Neuronal stem cell (in vitro differentiated cells): ENCODE results near the gene TMEM198.

Experiments used
- DNase-seq: peaks from one replicate; pipeline ENCODE4 v3.0.0-alpha.2; 2013; ENCODE audit warnings: low spot score
- H2AFZ ChIP-seq: one replicate; pipeline ENCODE4 v1.6.1; 2013; ENCODE audit warnings: mild to moderate bottlenecking, low read length, inconsistent platforms
- H2AK5ac ChIP-seq: 2 replicates; pipeline ENCODE4 v1.6.1; 2013; ENCODE audit warnings: low read depth, mild to moderate bottlenecking, inconsistent platforms, low read length, moderate library complexity, mixed read lengths
- H2BK120ac ChIP-seq: 2 replicates; pipeline ENCODE4 v1.6.1; 2013; ENCODE audit warnings: low read depth, mild to moderate bottlenecking, inconsistent platforms, low read length, moderate library complexity, mixed read lengths
- H2BK12ac ChIP-seq: one replicate; pipeline ENCODE4 v1.6.1; 2013; ENCODE audit warnings: low read length, inconsistent platforms
- H2BK15ac ChIP-seq: 2 replicates; pipeline ENCODE4 v1.6.1; 2013; ENCODE audit warnings: mild to moderate bottlenecking, low read length, inconsistent platforms, mixed read lengths
- H2BK5ac ChIP-seq: one replicate; pipeline ENCODE4 v1.6.1; 2013; ENCODE audit warnings: inconsistent platforms, mild to moderate bottlenecking, low read length, moderate library complexity
- H3K14ac ChIP-seq: one replicate; pipeline ENCODE4 v1.6.1; 2013; ENCODE audit warnings: low read length, inconsistent platforms
- H3K18ac ChIP-seq: 2 replicates; pipeline ENCODE4 v1.6.1; 2013; ENCODE audit warnings: low read length, inconsistent platforms
- H3K23ac ChIP-seq: 2 replicates; pipeline ENCODE4 v1.6.1; 2013; ENCODE audit warnings: low read depth, mild to moderate bottlenecking, mixed read lengths, low read length, inconsistent platforms; ENCODE audit not compliant: poor library complexity
- H3K27ac ChIP-seq: replicated peaks from 3 replicates; pipeline ENCODE4 v1.5.1; 2013; ENCODE audit warnings: low read length, inconsistent platforms
- H3K27me3 ChIP-seq, 3 experiments: 2 replicates each; pipeline ENCODE4 v1.6.1; 2013; ENCODE audit warnings: low read length in 3 of 3, mild to moderate bottlenecking in 2 of 3, inconsistent platforms in 1 of 3, low read depth in 1 of 3, mixed read lengths in 1 of 3, moderate library complexity in 1 of 3; ENCODE audit not compliant: control insufficient read depth in 3 of 3, insufficient read depth in 3 of 3
- H3K36me3 ChIP-seq, 2 donors: replicated peaks in 1 of 2; 2 replicates each; pipeline ENCODE4 v1.6.1; 2013; ENCODE audit warnings: low read length in 2 of 2; ENCODE audit not compliant: control insufficient read depth in 2 of 2, insufficient read depth in 2 of 2
- H3K4ac ChIP-seq: 2 replicates; pipeline ENCODE4 v1.6.1; 2013; ENCODE audit warnings: inconsistent platforms, mild to moderate bottlenecking, low read length, moderate library complexity
- H3K4me1 ChIP-seq, 2 donors: 1 replicate in 1 of 2; 2 replicates in 1 of 2; pipeline ENCODE4 v1.6.1; 2013; ENCODE audit warnings: low read length in 2 of 2, low read depth in 1 of 2; ENCODE audit not compliant: control insufficient read depth in 2 of 2, insufficient read depth in 1 of 2
- H3K4me2 ChIP-seq: one replicate; pipeline ENCODE4 v1.6.1; 2013; ENCODE audit warnings: mild to moderate bottlenecking, low read length, inconsistent platforms; ENCODE audit not compliant: insufficient read depth, poor library complexity, severe bottlenecking
- H3K4me3 ChIP-seq, 2 donors: 2 replicates each; pipeline ENCODE4 v1.5.1; 2013; ENCODE audit warnings: low read length in 2 of 2, mild to moderate bottlenecking in 2 of 2, inconsistent platforms in 1 of 2, moderate library complexity in 1 of 2
- H3K79me1 ChIP-seq: one replicate; pipeline ENCODE4 v1.6.1; 2013; ENCODE audit warnings: low read depth, mild to moderate bottlenecking, inconsistent platforms, low read length, moderate library complexity
- H3K9ac ChIP-seq: one replicate; pipeline ENCODE4 v1.6.1; 2013; ENCODE audit warnings: mild to moderate bottlenecking, low read depth, low read length, inconsistent platforms; ENCODE audit not compliant: poor library complexity
- H3K9me3 ChIP-seq, 2 donors: replicated peaks in 1 of 2; 2 replicates each; pipeline versions ENCODE3 to v1.6.1; 2013; ENCODE audit warnings: low read length in 2 of 2, mild to moderate bottlenecking in 2 of 2, inconsistent platforms in 1 of 2, low read depth in 1 of 2, mixed read lengths in 1 of 2, moderate library complexity in 1 of 2; ENCODE audit not compliant: control insufficient read depth in 2 of 2, insufficient read depth in 1 of 2
- H4K8ac ChIP-seq: one replicate; pipeline ENCODE4 v1.6.1; 2013; ENCODE audit warnings: low read depth, mild to moderate bottlenecking, inconsistent platforms, low read length, moderate library complexity
- H4K91ac ChIP-seq: one replicate; pipeline ENCODE4 v1.6.1; 2013; ENCODE audit warnings: low read length, low read depth, mild to moderate bottlenecking, inconsistent platforms; ENCODE audit not compliant: poor library complexity
- WGBS, 2 donors: extraction: QIAGEN DNeasy Blood & Tissue Kit; methylation state at CpG; one replicate each; pipeline ENCODE4 v1.1.7; 2013; ENCODE audit warnings: missing lambda C conversion rate in 2 of 2, mixed read lengths in 1 of 2; ENCODE audit not compliant: insufficient read length in 2 of 2, insufficient replicate concordance in 1 of 2; ENCODE audit errors: extremely low coverage in 2 of 2; 5-methylcytosine and 5-hydroxymethylcytosine counted together

Gene TMEM198

DNA sequence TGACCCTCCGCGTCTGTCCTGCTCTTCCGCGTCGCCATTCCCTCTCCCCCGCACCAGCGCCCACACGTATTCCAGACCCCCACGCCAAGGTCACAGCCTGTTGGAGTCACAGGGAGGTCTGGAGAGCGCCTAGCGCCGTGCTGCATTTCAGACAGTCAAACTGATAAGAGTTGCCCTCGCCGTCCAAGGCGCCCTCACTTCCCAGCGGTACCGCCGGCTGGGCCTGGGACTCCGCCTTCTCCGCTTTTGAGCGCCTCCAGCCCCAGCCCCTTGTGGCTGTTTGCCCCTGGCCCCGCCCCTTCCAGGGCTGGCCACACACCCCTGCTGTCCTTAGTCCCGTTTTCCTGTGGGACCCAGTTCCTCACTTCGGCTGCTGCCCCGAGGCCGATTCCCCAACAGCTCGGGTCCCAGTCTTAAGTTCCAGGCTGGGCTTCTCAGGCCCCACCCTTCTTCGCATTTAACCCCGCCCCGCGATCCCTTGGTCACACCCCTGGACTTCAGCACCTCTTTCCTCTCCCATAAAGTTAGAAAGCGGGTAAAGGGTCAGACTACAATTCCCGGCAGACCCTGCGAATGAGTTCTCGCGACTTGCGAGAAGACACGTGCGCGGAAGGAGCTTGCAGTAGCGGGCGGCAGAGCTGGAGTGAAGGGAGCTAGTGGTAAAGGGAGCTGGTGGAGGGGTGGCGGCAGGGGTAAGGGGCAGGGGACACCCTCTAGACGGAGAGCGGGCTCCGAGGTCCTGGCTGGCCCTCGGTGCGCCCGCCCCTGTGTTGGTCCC, 45.4 kb upstream of the TMEM198 start, which contains the start of gene GMPPA:
Gene GMPPA, plus strand, starts transcription at position 612 of the 778 bp plus-strand sequence. CDS start 1,085 bp downstream, outside the sequence.
- H2BK5ac ChIP-seq, result no peak within 1 kb of the TSS
- no peak within 1 kb of the TSS for H4K91ac ChIP-seq
- peaks cover 7 to 10% of the 10 kb centered on the region in 2 donors for H3K4me1 ChIP-seq
- no peak within 1 kb of the TSS for H2BK120ac ChIP-seq
- WGBS, 2 donors, result no CpG with 5 or more reads among the region's 49 CpGs
- peak within 1 kb of the TSS; percentile 43 for H2BK12ac ChIP-seq
- H2BK15ac ChIP-seq, result peak within 1 kb of the TSS; percentile 41
- peak within 1 kb of the TSS; percentile 5 for H2AK5ac ChIP-seq
- H2AFZ ChIP-seq, result peak within 1 kb of the TSS; percentile 96
- H3K4me2 ChIP-seq, result peak within 1 kb of the TSS; percentile 92
- H3K27me3 ChIP-seq, result peaks cover 20 to 47% (median 26%) of the 10 kb centered on the region in 3 experiments
- no peaks in the 10 kb centered on the region for H3K79me1 ChIP-seq
- peak; percentile 96 for DNase-seq
- peak within 1 kb of the TSS; percentile 94 for H3K23ac ChIP-seq
- no peak within 1 kb of the TSS for H3K4ac ChIP-seq
- H3K9ac ChIP-seq, result peak within 1 kb of the TSS; percentile 82
- no peaks in the 10 kb centered on the region for H3K9me3 ChIP-seq
- no peak within 1 kb of the TSS for H4K8ac ChIP-seq
- H3K27ac ChIP-seq, result no peak within 1 kb of the TSS
- H3K14ac ChIP-seq, result peak within 1 kb of the TSS; percentile 86
- peak within 1 kb of the TSS; percentile 94 for H3K18ac ChIP-seq
- peak within 1 kb of the TSS; percentile 59 to 83 for H3K4me3 ChIP-seq
- H3K36me3 ChIP-seq, result no peaks in the 10 kb centered on the region

DNA sequence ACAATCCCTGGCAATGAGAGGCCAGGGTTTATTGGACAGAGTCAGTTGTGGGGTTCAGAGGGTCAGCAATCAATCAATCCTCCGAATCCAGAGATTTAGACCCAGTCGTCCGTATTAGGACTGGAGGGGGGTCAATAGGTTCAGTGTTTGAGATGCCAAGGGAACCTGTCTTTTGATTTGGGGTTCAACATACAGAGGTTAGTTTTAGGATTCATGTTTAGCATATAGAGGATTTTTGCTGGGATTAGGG, 44.8 kb upstream of the TMEM198 start:
- Histone ChIP-seq H3K27ac (no peak overlapping the region), H2BK120ac (no peak overlapping the region)
- DNase-seq, result no peak

DNA sequence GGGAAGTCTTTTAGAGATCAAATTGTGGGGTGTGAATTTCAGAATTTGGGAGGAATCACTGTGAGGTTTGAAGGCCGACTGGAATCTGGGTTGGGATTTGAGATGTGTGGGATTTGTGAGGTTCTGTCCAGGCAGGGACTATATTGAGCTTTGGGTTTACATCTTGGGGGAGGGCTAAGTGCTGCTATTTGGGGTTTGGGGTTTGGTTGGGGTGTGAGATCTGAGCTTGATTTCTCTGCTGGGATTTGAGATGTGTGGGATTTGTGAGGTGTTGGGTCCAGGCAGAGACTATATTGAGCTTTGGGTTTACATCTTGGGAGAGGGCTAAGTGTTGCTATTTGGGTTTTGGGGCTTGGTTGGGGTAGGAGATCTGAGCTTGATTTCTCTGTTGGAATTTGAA, 44.3 kb upstream of the TMEM198 start:
- no CpG with 5 or more reads among the region's 1 CpG for WGBS, 2 donors
- DNase-seq, result no peak
- H3K14ac ChIP-seq, result no peak overlapping the region

More for the DNA sequence above, 44.8 kb upstream of the TMEM198 start:
- WGBS, 2 donors, result no CpG with 5 or more reads among the region's 3 CpGs
- peak overlapping the region; percentile 59 to 83 for H3K4me3 ChIP-seq
- H2BK12ac ChIP-seq, result no peak overlapping the region
- no peak overlapping the region for H3K14ac ChIP-seq
- peaks cover 0 to 2% of the 10 kb centered on the region in 2 donors for H3K36me3 ChIP-seq
- peaks cover 7 to 10% of the 10 kb centered on the region in 2 donors for H3K4me1 ChIP-seq
- H2AFZ ChIP-seq, result peak overlapping the region; percentile 96
- peak overlapping the region; percentile 59 for H3K4me2 ChIP-seq
- no peaks in the 10 kb centered on the region for H3K79me1 ChIP-seq
- no peak overlapping the region for H2BK5ac ChIP-seq
- no peak overlapping the region for H3K23ac ChIP-seq
- H3K9ac ChIP-seq, result no peak overlapping the region
- no peak overlapping the region for H4K8ac ChIP-seq
- no peak overlapping the region for H3K4ac ChIP-seq
- H2AK5ac ChIP-seq, result no peak overlapping the region
- H2BK15ac ChIP-seq, result no peak overlapping the region
- H3K18ac ChIP-seq, result no peak overlapping the region
- no peak overlapping the region for H4K91ac ChIP-seq
- no peaks in the 10 kb centered on the region for H3K9me3 ChIP-seq
- peaks cover 20 to 42% (median 21%) of the 10 kb centered on the region in 3 experiments for H3K27me3 ChIP-seq

DNA sequence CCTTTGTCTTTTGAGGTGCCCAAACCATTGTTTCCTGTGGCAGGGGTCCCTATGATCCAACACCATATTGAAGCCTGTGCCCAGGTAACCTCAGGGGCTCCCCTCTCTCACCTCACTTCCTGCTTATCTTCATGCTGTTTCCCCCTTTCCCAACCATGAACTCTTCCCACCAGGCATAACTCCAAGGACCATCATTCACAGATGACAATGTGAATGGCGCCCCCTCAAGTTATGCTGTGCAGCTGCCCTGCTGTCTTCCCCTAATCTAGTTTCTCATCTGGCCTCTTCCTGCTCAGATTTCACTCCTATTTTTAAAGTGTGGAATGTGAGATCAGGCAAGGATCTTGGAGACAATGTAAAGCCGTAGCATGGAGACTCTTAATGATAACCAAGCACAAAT, 43.7 kb upstream of the TMEM198 start:
- Histone ChIP-seq H3K14ac (no peak overlapping the region), H4K91ac (no peak overlapping the region), H3K4ac (no peak overlapping the region), H2AFZ (no peak overlapping the region), H3K4me1 (peaks cover 7 to 10% of the 10 kb centered on the region in 2 donors), H2BK12ac (no peak overlapping the region), H2BK120ac (no peak overlapping the region), H3K27ac (no peak overlapping the region), H3K9ac (no peak overlapping the region), H3K4me2 (no peak overlapping the region), H3K23ac (no peak overlapping the region), H2BK5ac (no peak overlapping the region), H2BK15ac (no peak overlapping the region), H3K79me1 (no peaks in the 10 kb centered on the region), H2AK5ac (no peak overlapping the region), H3K9me3 (no peaks in the 10 kb centered on the region), H3K4me3 (no peak overlapping the region), H4K8ac (no peak overlapping the region), H3K27me3 (peaks cover 13 to 33% (median 20%) of the 10 kb centered on the region in 3 experiments), H3K18ac (no peak overlapping the region), H3K36me3 (peaks cover 0 to 5% of the 10 kb centered on the region in 2 donors)
- WGBS, 2 donors, result no CpG with 5 or more reads among the region's 2 CpGs
- no peak for DNase-seq

More for the DNA sequence above, 44.3 kb upstream of the TMEM198 start:
- Histone ChIP-seq H2BK12ac (no peak overlapping the region), H3K4me1 (peaks cover 7 to 10% of the 10 kb centered on the region in 2 donors), H4K8ac (no peak overlapping the region), H3K4me2 (peak overlapping the region; percentile 21), H3K9ac (no peak overlapping the region), H2BK15ac (no peak overlapping the region), H3K27ac (no peak overlapping the region), H2AK5ac (peak overlapping the region; percentile 5), H3K18ac (no peak overlapping the region), H4K91ac (no peak overlapping the region), H3K27me3 (peaks cover 16 to 38% (median 20%) of the 10 kb centered on the region in 3 experiments), H3K23ac (no peak overlapping the region), H3K36me3 (peaks cover 0 to 2% of the 10 kb centered on the region in 2 donors), H2AFZ (no peak overlapping the region), H2BK120ac (no peak overlapping the region), H3K4me3 (peak overlapping the region in 1 of 2 donors; percentile 59), H3K4ac (no peak overlapping the region), H2BK5ac (no peak overlapping the region), H3K79me1 (no peaks in the 10 kb centered on the region), H3K9me3 (no peaks in the 10 kb centered on the region)
